Progenitor cell of endocrine pancreas (in vitro differentiated cells): ENCODE results near the gene HOXA5. TPM values are rescaled to one million over a fixed set of nuclear protein-coding genes. Genes with fewer than 3 reads are reported as not detected.
A peak's percentile ranks its signal among the peaks of the same experiment; 100 is the strongest.

Experiments
- DNase-seq: peaks from one replicate; pipeline ENCODE4 v3.0.0; 2021; ENCODE audit warnings: low spot score; ENCODE audit not compliant: unreplicated experiment
- H3K27ac Mint-ChIP-seq: 2 replicates; pipeline ENCODE4 v1.8.0; 2021; ENCODE audit warnings: mild to moderate bottlenecking, moderate library complexity, mixed read lengths
- H3K27me3 Mint-ChIP-seq: 2 replicates; pipeline ENCODE4 v1.8.0; 2021; ENCODE audit warnings: mixed read lengths
- H3K36me3 Mint-ChIP-seq: 2 replicates; pipeline ENCODE4 v1.8.0; 2022; ENCODE audit warnings: mixed read lengths; ENCODE audit not compliant: insufficient read depth
- H3K4me1 Mint-ChIP-seq: 2 replicates; pipeline ENCODE4 v1.8.0; 2021; ENCODE audit warnings: low read depth, mixed read lengths
- H3K4me3 Mint-ChIP-seq: 2 replicates; pipeline ENCODE4 v1.8.0; 2021; ENCODE audit warnings: low read depth, mild to moderate bottlenecking, moderate library complexity, mixed read lengths
- H3K9me3 Mint-ChIP-seq: 2 replicates; pipeline ENCODE4 v1.8.0; 2021; ENCODE audit warnings: low read depth, mixed read lengths
- total RNA-seq: library from RNA; stranded (reverse); gene quantifications from 2 replicates; pipeline ENCODE4 v1.2.1, GENCODE V29; 2021
- TF ChIP-seq, protein P1 (sequence below): fragments of 200-600 bp; sonication (generic); IDR thresholded peaks from one replicate; pipeline ENCODE4 v1.5.0; 2021; ENCODE audit warnings: antibody characterized with exemption, mild to moderate bottlenecking; ENCODE audit not compliant: unreplicated experiment

HOXA5 gene
- total RNA-seq, 1 donor from 2014 or later: 12.6 TPM

DNA sequence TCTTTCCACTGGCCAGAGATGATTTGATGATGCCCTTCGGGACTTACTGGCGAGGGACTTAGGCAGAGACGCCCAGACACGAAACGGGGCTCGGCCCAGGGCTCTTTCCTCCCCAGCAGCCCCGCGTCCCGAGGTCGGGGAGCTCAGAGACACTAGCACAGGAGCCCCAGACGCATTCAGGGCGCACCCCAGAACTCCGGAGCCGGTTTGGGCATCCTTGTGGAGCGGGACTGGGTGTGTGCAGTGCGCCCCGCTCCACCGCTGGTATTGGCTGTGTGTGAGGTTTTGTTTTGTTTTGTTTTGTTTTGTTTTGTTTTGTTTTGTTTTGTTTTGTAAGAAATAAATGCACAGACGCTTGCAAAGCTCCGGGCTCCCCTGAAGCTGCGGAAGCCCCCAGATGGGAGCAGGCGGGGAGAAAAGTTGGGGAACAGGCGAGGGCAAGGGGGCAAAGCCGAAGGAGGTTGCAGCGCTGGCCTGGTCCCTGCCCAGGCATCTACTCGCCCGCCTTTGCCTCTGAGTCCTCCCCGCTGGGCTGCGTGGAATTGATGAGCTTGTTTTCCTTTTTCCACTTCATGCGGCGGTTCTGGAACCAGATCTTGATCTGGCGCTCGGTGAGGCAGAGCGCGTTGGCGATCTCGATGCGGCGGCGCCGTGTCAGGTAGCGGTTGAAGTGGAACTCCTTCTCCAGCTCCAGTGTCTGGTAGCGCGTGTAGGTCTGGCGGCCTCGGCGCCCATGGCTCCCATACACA is 1.9 kb upstream of the HOXA5 start:
- DNase-seq: no peak
- TF ChIP-seq, protein P1, sequence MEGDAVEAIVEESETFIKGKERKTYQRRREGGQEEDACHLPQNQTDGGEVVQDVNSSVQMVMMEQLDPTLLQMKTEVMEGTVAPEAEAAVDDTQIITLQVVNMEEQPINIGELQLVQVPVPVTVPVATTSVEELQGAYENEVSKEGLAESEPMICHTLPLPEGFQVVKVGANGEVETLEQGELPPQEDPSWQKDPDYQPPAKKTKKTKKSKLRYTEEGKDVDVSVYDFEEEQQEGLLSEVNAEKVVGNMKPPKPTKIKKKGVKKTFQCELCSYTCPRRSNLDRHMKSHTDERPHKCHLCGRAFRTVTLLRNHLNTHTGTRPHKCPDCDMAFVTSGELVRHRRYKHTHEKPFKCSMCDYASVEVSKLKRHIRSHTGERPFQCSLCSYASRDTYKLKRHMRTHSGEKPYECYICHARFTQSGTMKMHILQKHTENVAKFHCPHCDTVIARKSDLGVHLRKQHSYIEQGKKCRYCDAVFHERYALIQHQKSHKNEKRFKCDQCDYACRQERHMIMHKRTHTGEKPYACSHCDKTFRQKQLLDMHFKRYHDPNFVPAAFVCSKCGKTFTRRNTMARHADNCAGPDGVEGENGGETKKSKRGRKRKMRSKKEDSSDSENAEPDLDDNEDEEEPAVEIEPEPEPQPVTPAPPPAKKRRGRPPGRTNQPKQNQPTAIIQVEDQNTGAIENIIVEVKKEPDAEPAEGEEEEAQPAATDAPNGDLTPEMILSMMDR: no peak
- H3K27me3 Mint-ChIP-seq: peaks cover 58% of the 10 kb centered on the region
- no peak overlapping the region for H3K27ac Mint-ChIP-seq
- peak overlapping the region; percentile 20 for H3K4me3 Mint-ChIP-seq
- peaks cover 26% of the 10 kb centered on the region for H3K4me1 Mint-ChIP-seq
- peaks cover 6% of the 10 kb centered on the region for H3K36me3 Mint-ChIP-seq
- H3K9me3 Mint-ChIP-seq: no peaks in the 10 kb centered on the region

DNA sequence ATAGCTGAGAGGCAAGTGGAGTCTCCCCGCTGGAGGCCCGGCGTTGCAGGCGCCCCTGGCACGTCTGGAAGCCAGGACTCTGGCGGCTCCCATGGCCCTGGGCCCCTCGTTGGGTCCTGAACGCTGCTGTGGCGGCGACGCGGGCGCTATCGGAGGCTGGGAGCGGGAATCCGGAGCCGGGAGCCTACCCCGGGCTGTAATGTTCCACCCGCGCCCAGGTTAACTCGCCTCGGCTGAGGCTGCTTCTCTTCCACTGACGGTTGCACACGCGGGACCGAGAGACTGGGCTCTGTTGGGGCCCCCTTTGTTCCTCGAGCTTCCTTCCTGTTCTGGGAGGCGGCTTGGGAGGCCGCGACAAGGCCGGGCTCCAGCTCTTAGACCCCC is 1.3 kb upstream of the HOXA5 start:
- Mint-ChIP-seq H3K4me3 (peak overlapping the region; percentile 20), H3K27me3 (peaks cover 53% of the 10 kb centered on the region), H3K27ac (no peak overlapping the region), H3K36me3 (peaks cover 6% of the 10 kb centered on the region), H3K4me1 (peaks cover 29% of the 10 kb centered on the region), H3K9me3 (no peaks in the 10 kb centered on the region)
- no peak for DNase-seq
- TF ChIP-seq, protein P1: no peak

DNA sequence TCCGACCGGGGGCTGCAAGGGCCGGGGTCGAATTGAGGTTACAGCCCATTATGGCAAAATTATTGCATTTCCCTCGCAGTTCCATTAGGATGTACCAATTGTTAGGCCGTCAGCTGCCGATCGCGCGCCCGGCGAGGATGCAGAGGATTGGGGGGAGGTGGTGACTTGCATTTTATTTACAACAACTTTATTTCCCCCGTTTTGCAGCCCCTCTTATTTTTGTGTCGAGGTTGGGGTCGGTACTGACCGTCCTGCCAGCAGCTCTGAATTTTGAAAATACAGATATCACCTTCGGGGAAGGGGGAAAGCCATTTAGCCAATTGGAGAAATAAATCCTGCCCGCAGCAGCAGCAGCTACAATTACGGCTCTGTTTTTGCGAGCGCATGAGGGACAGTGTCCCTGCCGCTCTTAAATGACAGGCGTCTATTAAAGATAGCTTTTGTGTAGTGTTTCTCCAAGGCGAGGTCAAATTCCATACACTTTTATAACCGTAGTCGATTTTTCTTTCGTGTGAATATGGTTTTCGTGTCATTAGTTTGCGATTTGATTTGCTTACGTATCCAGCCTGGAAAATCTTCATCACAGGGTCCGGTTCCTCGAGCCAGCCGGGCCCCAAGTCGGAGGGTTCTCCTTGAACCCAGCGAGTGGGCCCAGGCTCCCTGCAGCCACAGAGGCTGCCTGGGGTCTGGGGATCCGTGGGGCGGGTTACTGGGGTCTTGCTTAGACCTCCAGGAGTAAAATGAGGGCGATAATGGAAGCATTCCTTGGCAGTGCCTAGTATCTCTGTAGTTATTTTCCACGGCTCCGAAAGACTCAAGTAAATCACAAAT is 684 bp upstream of the HOXA5 start:
- H3K4me3 Mint-ChIP-seq: peak overlapping the region; percentile 93
- no peaks in the 10 kb centered on the region for H3K9me3 Mint-ChIP-seq
- no peak for DNase-seq
- peaks cover 27% of the 10 kb centered on the region for H3K4me1 Mint-ChIP-seq
- H3K27ac Mint-ChIP-seq: peak overlapping the region; percentile 52
- peaks cover 6% of the 10 kb centered on the region for H3K36me3 Mint-ChIP-seq
- TF ChIP-seq, protein P1: no peak
- peaks cover 47% of the 10 kb centered on the region for H3K27me3 Mint-ChIP-seq

DNA sequence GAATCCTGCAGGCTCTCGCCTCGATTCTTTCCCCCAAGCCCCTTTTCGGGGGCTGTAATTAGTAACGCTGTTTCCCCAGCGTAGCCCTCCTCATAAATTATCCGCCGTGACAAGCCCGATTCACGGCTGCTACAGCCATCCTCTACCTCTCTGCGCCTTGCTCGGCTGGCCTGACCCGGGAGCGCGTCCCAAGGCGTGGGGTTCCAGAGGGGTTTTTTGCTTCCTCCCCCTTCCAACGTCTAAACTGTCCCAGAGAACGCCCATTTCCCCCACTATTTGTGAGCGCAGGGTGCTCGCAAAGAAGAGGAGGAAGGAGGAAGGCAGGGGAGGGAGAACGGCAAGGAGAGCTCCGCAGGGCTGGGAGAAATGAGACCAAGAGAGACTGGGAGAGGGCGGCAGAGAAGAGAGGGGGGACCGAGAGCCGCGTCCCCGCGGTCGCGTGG is 880 bp downstream of the HOXA5 start:
- Mint-ChIP-seq H3K27ac (peak overlapping the region; percentile 92), H3K9me3 (no peaks in the 10 kb centered on the region), H3K27me3 (peaks cover 41% of the 10 kb centered on the region), H3K36me3 (peaks cover 6% of the 10 kb centered on the region), H3K4me1 (peaks cover 32% of the 10 kb centered on the region), H3K4me3 (peak overlapping the region; percentile 93)
- TF ChIP-seq, protein P1: no peak
- no peak for DNase-seq

DNA sequence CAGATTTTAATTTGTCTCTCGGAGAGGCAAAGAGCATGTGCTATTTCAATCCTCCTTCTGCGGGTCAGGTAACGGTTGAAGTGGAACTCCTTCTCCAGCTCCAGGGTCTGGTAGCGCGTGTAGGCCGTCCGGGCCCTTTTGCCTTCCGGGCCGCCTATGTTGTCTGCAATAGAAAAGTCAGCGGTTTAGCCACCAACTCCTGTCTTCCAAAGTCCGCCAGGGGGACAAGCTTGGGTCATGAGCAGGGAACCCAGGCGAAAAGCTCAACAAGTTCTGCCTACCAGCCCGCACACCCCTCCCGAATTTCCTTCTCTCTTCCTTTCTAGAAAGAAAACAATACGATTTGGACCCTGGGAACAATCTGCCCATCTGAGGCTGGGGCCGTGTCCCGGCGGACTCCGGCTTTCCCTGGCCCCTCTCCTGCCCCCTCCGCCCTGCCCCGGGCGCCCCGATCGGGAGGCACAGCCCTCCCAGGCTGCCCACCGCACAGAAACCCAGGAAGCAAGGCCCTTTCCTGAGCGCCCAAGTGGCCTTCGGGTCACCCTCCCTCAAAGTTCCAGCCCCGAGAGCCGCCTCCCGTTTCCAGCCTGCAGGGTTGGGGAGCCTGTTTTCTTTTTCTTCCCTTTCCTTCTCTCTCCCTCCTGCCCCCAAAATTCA is 1.4 kb downstream of the HOXA5 start:
- no peaks in the 10 kb centered on the region for H3K9me3 Mint-ChIP-seq

More for the DNA sequence above, 1.4 kb downstream of the HOXA5 start:
- Mint-ChIP-seq H3K4me3 (peak overlapping the region; percentile 93), H3K36me3 (peaks cover 6% of the 10 kb centered on the region), H3K4me1 (peaks cover 37% of the 10 kb centered on the region), H3K27ac (peak overlapping the region; percentile 92), H3K27me3 (peaks cover 37% of the 10 kb centered on the region)
- no peak for DNase-seq
- TF ChIP-seq, protein P1: peak; percentile 53
